HG02943 (cell line): ENCODE data around the gene TCF4.

Experiments
- ATAC-seq: cut with Tn5 transposase; IDR thresholded peaks from one replicate; pipeline ENCODE4 v1.9.1; 2021; ENCODE audit warnings: mild to moderate bottlenecking, low read depth, moderate library complexity; ENCODE audit not compliant: unreplicated experiment

The TCF4 gene

GRCh38 chr18:55588111-55588869 is at the start of gene TCF4:
Gene TCF4, minus strand, starts transcription at chr18:55588192. Its CDS starts 1,076 bp downstream, at chr18:55587116.
- no peak for ATAC-seq

GRCh38 chr18:55637204-55637603 is 49.2 kb upstream of the TCF4 start:
- ATAC-seq: no peak

- ATAC-seq: no peak
Observed at GRCh38 chr18:55635439-55635838, 47.4 kb upstream of the TCF4 start.

- no peak for ATAC-seq
Observed at GRCh38 chr18:55634545-55634944, 46.6 kb upstream of the TCF4 start.

GRCh38 chr18:55633032-55633431 is 45.0 kb upstream of the TCF4 start:
- ATAC-seq: no peak

- ATAC-seq: no peak
Observed at GRCh38 chr18:55629133-55629532, 41.1 kb upstream of the TCF4 start.

- ATAC-seq: no peak
Observed at GRCh38 chr18:55627007-55627406, 39.0 kb upstream of the TCF4 start.

GRCh38 chr18:55625901-55626300 is 37.9 kb upstream of the TCF4 start:
- no peak for ATAC-seq

- ATAC-seq: no peak
Observed at GRCh38 chr18:55623626-55624025, 35.6 kb upstream of the TCF4 start.

GRCh38 chr18:55610506-55610905 is 22.5 kb upstream of the TCF4 start:
- no peak for ATAC-seq

- no peak for ATAC-seq
Observed at GRCh38 chr18:55609160-55609825, 21.3 kb upstream of the TCF4 start.

- ATAC-seq: no peak
Observed at GRCh38 chr18:55608497-55608896, 20.5 kb upstream of the TCF4 start.

GRCh38 chr18:55607773-55608172 is 19.8 kb upstream of the TCF4 start:
- no peak for ATAC-seq

GRCh38 chr18:55605733-55606338 is 17.8 kb upstream of the TCF4 start:
- no peak for ATAC-seq

GRCh38 chr18:55603775-55604174 is 15.8 kb upstream of the TCF4 start:
- ATAC-seq: no peak

GRCh38 chr18:55593888-55594287 is 5.9 kb upstream of the TCF4 start:
- no peak for ATAC-seq

- no peak for ATAC-seq
Observed at GRCh38 chr18:55592572-55592971, 4.6 kb upstream of the TCF4 start.

GRCh38 chr18:55592106-55592505 is 4.1 kb upstream of the TCF4 start:
- no peak for ATAC-seq

GRCh38 chr18:55589625-55590291 is 1.8 kb upstream of the TCF4 start:
- ATAC-seq: peak; percentile 81

- no peak for ATAC-seq
Observed at GRCh38 chr18:55588870-55589595, 1.0 kb upstream of the TCF4 start.
